OCI-LY1 (cell line): ENCODE measurements around the gene ARL5A.

Experiments used
- H2AFZ ChIP-seq: fragments of 200-600 bp; sonication (generic), shearing (Covaris generic); 2 replicates; pipeline ENCODE4 v1.6.0; 2014; ENCODE audit warnings: antibody characterized with exemption, mild to moderate bottlenecking, low read length
- H3F3A ChIP-seq: fragments of 200-600 bp; sonication (generic), shearing (Covaris generic); 2 replicates; pipeline ENCODE4 v1.6.0; 2014; ENCODE audit warnings: mild to moderate bottlenecking, antibody characterized with exemption, low read length, moderate library complexity; ENCODE audit not compliant: insufficient read depth
- H3K27ac ChIP-seq: fragments of 200-600 bp; sonication (generic); 2 replicates; pipeline ENCODE4 v1.5.1; 2014; ENCODE audit warnings: low read length, mixed run types, mild to moderate bottlenecking, low read depth; ENCODE audit not compliant: poor library complexity, severe bottlenecking
- H3K27me3 ChIP-seq: fragments of 200-600 bp; sonication (generic); 2 replicates; pipeline ENCODE4 v1.6.0; 2014; ENCODE audit warnings: antibody characterized with exemption, mild to moderate bottlenecking, low read length, moderate library complexity; ENCODE audit not compliant: insufficient read depth
- H3K36me3 ChIP-seq: fragments of 200-600 bp; sonication (generic); 2 replicates; pipeline ENCODE4 v1.6.1; 2014; ENCODE audit warnings: mild to moderate bottlenecking, antibody characterized with exemption, low read length, moderate library complexity, mixed read lengths; ENCODE audit not compliant: insufficient read depth
- H3K4me1 ChIP-seq: fragments of 200-600 bp; sonication (generic); 2 replicates; pipeline ENCODE4 v1.5.1; 2014; ENCODE audit warnings: mild to moderate bottlenecking, low read length, moderate library complexity; ENCODE audit not compliant: insufficient read depth, severe bottlenecking
- H3K4me2 ChIP-seq: fragments of 200-600 bp; sonication (generic), shearing (Covaris generic); 2 replicates; pipeline ENCODE4 v1.6.1; 2014; ENCODE audit warnings: low read length
- H3K4me3 ChIP-seq: fragments of 200-600 bp; sonication (generic); 2 replicates; pipeline ENCODE4 v1.5.1; 2014; ENCODE audit warnings: low read length, low read depth, mild to moderate bottlenecking, mixed read lengths; ENCODE audit not compliant: poor library complexity, severe bottlenecking
- H3K79me2 ChIP-seq: fragments of 200-600 bp; shearing (Covaris generic); 2 replicates; pipeline ENCODE4 v1.6.1; 2016; ENCODE audit warnings: mixed run types, low read length, mixed read lengths; ENCODE audit not compliant: insufficient read depth
- H3K9ac ChIP-seq: fragments of 200-600 bp; sonication (generic), shearing (Covaris generic); 2 replicates; pipeline ENCODE4 v1.6.1; 2014; ENCODE audit warnings: mild to moderate bottlenecking, low read length, mixed read lengths
- H3K9me2 ChIP-seq: fragments of 200-600 bp; sonication (generic), shearing (Covaris generic); 2 replicates; pipeline ENCODE4 v1.6.1; 2014; ENCODE audit warnings: low read depth, mild to moderate bottlenecking, low read length, mixed read lengths
- H3K9me3 ChIP-seq: fragments of 200-600 bp; shearing (Covaris generic); 2 replicates; pipeline ENCODE4 v1.6.1; 2014; ENCODE audit warnings: low read length, mixed read lengths
- H4K20me1 ChIP-seq: fragments of 200-600 bp; sonication (generic), shearing (Covaris generic); 2 replicates; pipeline ENCODE4 v1.6.0; 2016; ENCODE audit warnings: mild to moderate bottlenecking, low read length; ENCODE audit not compliant: insufficient read depth
- CTCF ChIP-seq: fragments of 200-600 bp; sonication (generic), shearing (Covaris generic); IDR thresholded peaks from 2 replicates; pipeline ENCODE4 v1.5.1; 2017; ENCODE audit warnings: mild to moderate bottlenecking, antibody characterized with exemption, low read length, moderate library complexity, mixed read lengths
- EZH2 ChIP-seq: fragments of 200-600 bp; sonication (generic), shearing (Covaris generic); IDR thresholded peaks from 2 replicates; pipeline ENCODE4 v1.8.0; 2017; ENCODE audit warnings: borderline replicate concordance, mixed run types, mild to moderate bottlenecking, antibody characterized with exemption, low read length, moderate library complexity, mixed read lengths

ARL5A gene

GRCh38 chr2:151823651-151824050 is 4.6 kb downstream of the ARL5A start:
- Histone ChIP-seq H3K79me2 (peaks cover 89% of the 10 kb centered on the region), H3K27ac (no peak overlapping the region), H3K4me3 (no peak overlapping the region), H3K9me3 (no peaks in the 10 kb centered on the region), H3K4me2 (peak overlapping the region; percentile 45), H3K4me1 (peaks cover 33% of the 10 kb centered on the region), H4K20me1 (no peaks in the 10 kb centered on the region), H3K9me2 (no peaks in the 10 kb centered on the region), H2AFZ (no peak overlapping the region), H3K27me3 (no peaks in the 10 kb centered on the region), H3F3A (no peaks in the 10 kb centered on the region), H3K36me3 (peaks cover 27% of the 10 kb centered on the region), H3K9ac (no peak overlapping the region)
- no peak for TF ChIP-seq CTCF
- no peak for TF ChIP-seq EZH2

- no peak for TF ChIP-seq CTCF
- TF ChIP-seq EZH2 = no peak
- no peak overlapping the region for H3K27ac ChIP-seq
- no peak overlapping the region for H3K4me2 ChIP-seq
These were observed 8.3 kb downstream of the ARL5A start for GRCh38 chr2:151819920-151820319.

GRCh38 chr2:151817929-151818328 is 10.3 kb downstream of the ARL5A start:
- no peaks in the 10 kb centered on the region for H4K20me1 ChIP-seq
- H3K36me3 ChIP-seq = peaks cover 72% of the 10 kb centered on the region
- no peaks in the 10 kb centered on the region for H3K9me3 ChIP-seq

More at GRCh38 chr2:151819920-151820319, 8.3 kb downstream of the ARL5A start:
- H3K4me1 ChIP-seq = peaks cover 9% of the 10 kb centered on the region
- H2AFZ ChIP-seq = no peak overlapping the region
- H3K36me3 ChIP-seq = peaks cover 60% of the 10 kb centered on the region
- no peak overlapping the region for H3K9ac ChIP-seq
- H3F3A ChIP-seq = no peaks in the 10 kb centered on the region
- no peaks in the 10 kb centered on the region for H4K20me1 ChIP-seq
- H3K9me3 ChIP-seq = no peaks in the 10 kb centered on the region
- no peaks in the 10 kb centered on the region for H3K27me3 ChIP-seq
- H3K79me2 ChIP-seq = peaks cover 90% of the 10 kb centered on the region
- H3K4me3 ChIP-seq = no peak overlapping the region
- H3K9me2 ChIP-seq = no peaks in the 10 kb centered on the region

More at GRCh38 chr2:151817929-151818328, 10.3 kb downstream of the ARL5A start:
- Histone ChIP-seq H3K79me2 (peaks cover 70% of the 10 kb centered on the region), H3K9me2 (no peaks in the 10 kb centered on the region), H2AFZ (no peak overlapping the region), H3K9ac (no peak overlapping the region), H3K27ac (no peak overlapping the region), H3K4me1 (no peaks in the 10 kb centered on the region), H3F3A (no peaks in the 10 kb centered on the region), H3K27me3 (no peaks in the 10 kb centered on the region), H3K4me2 (no peak overlapping the region), H3K4me3 (no peak overlapping the region)
- no peak for TF ChIP-seq EZH2
- TF ChIP-seq CTCF = no peak
